Stimulated activated CD4-positive, alpha-beta T cell treated with anti-CD3 and anti-CD28 coated beads, Interleukin-1b, Interleukin-23, amount 100 ng/mL, for 4 hours (primary cell): ENCODE data around the gene BRCA1.
"Not testable (repeated sequence)": the region's sequence is repeated elsewhere in the genome, so short reads cannot be mapped to it uniquely, and the experiment has no call there.

Source experiments
- DNase-seq, 2 donors: peaks; one replicate each; pipeline ENCODE4 v3.0.0-alpha.2; 2020; ENCODE audit warnings: low read depth in 2 of 2

BRCA1 gene

GRCh38 chr17:43003542-43004172 lies 121.5 kb downstream of the BRCA1 start:
- DNase-seq: no peak

DNA sequence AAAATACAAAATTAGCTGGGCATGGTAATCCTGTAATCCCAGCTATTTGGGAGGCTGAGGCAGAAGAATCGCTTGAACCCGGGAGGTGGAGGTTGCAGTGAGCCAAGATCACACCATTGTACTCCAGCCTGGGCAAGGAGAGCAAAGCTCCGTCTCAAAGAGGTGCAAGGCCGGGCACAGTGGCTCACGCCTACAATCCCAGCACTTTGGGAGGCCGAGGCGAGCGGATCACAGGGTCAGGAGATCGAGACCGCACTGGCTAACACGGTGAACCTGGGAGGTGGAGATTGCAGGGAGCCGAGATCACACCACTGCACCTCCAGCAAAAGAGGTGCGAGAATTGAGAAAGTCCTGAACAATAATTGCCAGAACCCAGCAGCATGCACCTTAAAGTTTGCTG lies 124.3 kb downstream of the BRCA1 start:
- DNase-seq: not testable (repeated sequence)

DNA sequence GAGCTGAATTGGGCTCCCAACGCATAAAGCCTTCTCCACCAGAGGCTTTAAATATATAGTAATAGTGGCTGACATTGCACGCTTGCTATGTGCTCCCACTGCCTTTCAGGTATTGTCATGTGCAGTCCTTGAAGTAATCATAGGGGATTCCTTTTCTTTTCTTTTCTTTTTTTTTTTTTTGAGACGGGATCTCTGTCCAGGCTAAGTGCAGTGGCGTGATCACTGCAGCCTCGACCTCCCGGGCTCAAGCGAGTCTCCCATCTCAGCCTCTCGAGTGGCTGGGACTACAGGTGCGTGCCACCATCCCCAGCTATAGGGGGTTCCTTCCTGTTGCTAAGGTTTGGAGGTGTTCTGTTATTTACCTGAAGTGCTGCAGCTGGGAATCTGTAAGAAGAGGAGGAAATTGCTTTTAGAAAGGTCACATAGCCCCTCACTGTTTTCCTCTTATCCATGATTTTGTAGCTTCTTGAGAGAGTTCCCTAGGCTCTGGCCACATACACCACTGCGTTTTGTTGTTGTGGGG lies 126.1 kb downstream of the BRCA1 start:
- DNase-seq: no peak

GRCh38 chr17:42997984-42998938 lies 126.9 kb downstream of the BRCA1 start, which contains the start of gene RPL27:
Gene RPL27 (plus strand): TSS chr17:42998419. CDS start chr17:42998751, 332 bp downstream.
- peak; percentile 87 to 92 for DNase-seq

DNA sequence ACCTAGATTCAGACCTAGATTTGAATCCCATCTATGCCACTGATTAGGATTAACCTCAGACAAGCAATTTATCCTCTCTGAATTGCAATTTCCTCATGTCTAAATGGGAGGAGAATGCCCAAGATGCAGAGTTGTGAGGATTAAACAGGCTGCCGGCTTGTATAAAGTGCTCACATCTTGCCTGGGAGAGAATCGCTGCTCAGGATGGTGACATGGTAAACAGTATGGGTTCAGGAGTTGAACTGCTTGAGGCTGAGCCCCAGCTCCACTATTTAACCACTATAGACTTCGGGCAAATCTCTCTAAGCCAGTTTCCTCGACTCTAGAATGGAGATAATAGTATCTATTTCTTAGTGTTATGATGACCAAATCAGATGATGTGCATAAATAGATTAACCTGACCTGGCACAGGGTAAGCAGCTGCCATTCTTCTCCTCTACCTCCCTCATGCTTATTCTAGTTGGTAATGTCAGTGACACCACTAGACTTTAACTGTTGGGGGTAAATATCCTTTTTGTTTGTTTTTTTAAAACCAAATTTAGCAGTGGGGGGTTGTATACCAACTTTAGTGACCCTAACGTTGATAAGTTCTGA lies 127.7 kb downstream of the BRCA1 start:
- DNase-seq: no peak
